Calu3 (cell line): ENCODE results near the gene SLC17A1. TPM values are rescaled to one million over a fixed set of nuclear protein-coding genes. Genes with fewer than 3 reads are reported as not detected.
A peak's percentile ranks its signal among the peaks of the same experiment; 100 is the strongest.

Experiments
- BruUV-seq: library from RNA; stranded (reverse); fragments of 400-500 nt; replicated peaks from 2 replicates; lab custom pipeline; 2021; lab: Mats Ljungman, UMichigan
- CTCF ChIA-PET: fragments of 300-600 bp; sonication (Branson Sonifier 250); formaldehyde crosslinking; loops from one replicate; lab custom pipeline; 2022; ENCODE audit warnings: antibody characterized with exemption; lab: Charles Lee
- DNase-seq: peaks from one replicate; pipeline ENCODE4 v3.0.0; 2022
- H3K27ac Mint-ChIP-seq: one replicate; pipeline ENCODE4 v1.8.0; 2022; ENCODE audit warnings: mixed read lengths; ENCODE audit not compliant: unreplicated experiment
- H3K27me3 Mint-ChIP-seq: one replicate; pipeline ENCODE4 v1.8.0; 2022; ENCODE audit warnings: mixed read lengths; ENCODE audit not compliant: unreplicated experiment
- H3K36me3 Mint-ChIP-seq: one replicate; pipeline ENCODE4 v1.8.0; 2022; ENCODE audit warnings: mild to moderate bottlenecking, moderate library complexity, mixed read lengths; ENCODE audit not compliant: insufficient read depth, unreplicated experiment
- H3K4me1 Mint-ChIP-seq: one replicate; pipeline ENCODE4 v1.8.0; 2022; ENCODE audit warnings: mild to moderate bottlenecking, low read depth, mixed read lengths; ENCODE audit not compliant: unreplicated experiment
- H3K4me3 Mint-ChIP-seq: one replicate; pipeline ENCODE4 v1.8.0; 2022; ENCODE audit warnings: mild to moderate bottlenecking, low read depth, moderate library complexity, mixed read lengths; ENCODE audit not compliant: unreplicated experiment
- H3K9me3 Mint-ChIP-seq: one replicate; pipeline ENCODE4 v1.8.0; 2022; ENCODE audit warnings: low read depth, mixed read lengths; ENCODE audit not compliant: unreplicated experiment
- CTCF ChIP-seq: fragments of 200-600 bp; IDR thresholded peaks from one replicate; pipeline ENCODE4 v1.8.0; 2022; ENCODE audit warnings: antibody characterized with exemption; ENCODE audit not compliant: unreplicated experiment
- intact Hi-C: fragments of 100-400 bp; cut with micrococcal nuclease; formaldehyde crosslinking; loops from one replicate; pipeline ENCODE4 v1.10.0; 2022; ENCODE audit not compliant: unreplicated experiment
- total RNA-seq: library from RNA; stranded (reverse); gene quantifications from 2 replicates; pipeline ENCODE4 v1.2.3, GENCODE V29; 2022

The SLC17A1 gene
- total RNA-seq, 1 experiment from 2014 or later: not detected

- Mint-ChIP-seq H3K4me1 (peaks cover 17% of the 10 kb centered on the region), H3K36me3 (no peaks in the 10 kb centered on the region), H3K27me3 (no peaks in the 10 kb centered on the region), H3K27ac (no peak overlapping the region), H3K4me3 (no peak overlapping the region), H3K9me3 (no peaks in the 10 kb centered on the region)
- TF ChIP-seq CTCF: no peak
- intact Hi-C loops: loop anchor here (5.0 kb wide), 1 partner anchor 111 kb away; no protein-coding TSS in a partner anchor
- CTCF ChIA-PET: interaction anchor here (0.8 kb wide), 1 partner anchor 81 kb away, joined by 3 read pairs; no protein-coding TSS in a partner anchor
- DNase-seq: no peak
- no TSS peak for BruUV-seq
Measured at GRCh38 chr6:25833136-25833535, 1.3 kb upstream of the SLC17A1 start.

- Mint-ChIP-seq H3K36me3 (no peaks in the 10 kb centered on the region), H3K9me3 (no peaks in the 10 kb centered on the region), H3K27me3 (no peaks in the 10 kb centered on the region), H3K27ac (peak overlapping the region; percentile 0), H3K4me1 (peaks cover 17% of the 10 kb centered on the region), H3K4me3 (no peak overlapping the region)
- no peak for DNase-seq
- no TSS peak for BruUV-seq
- intact Hi-C loops: loop anchor here (5.0 kb wide), 1 partner anchor 110 kb away; no protein-coding TSS in a partner anchor
- TF ChIP-seq CTCF: no peak
- CTCF ChIA-PET: interaction anchor here (0.8 to 1.5 kb wide), 3 partner anchors 10 to 114 kb away, joined by 3 to 8 read pairs (median 3); no protein-coding TSS in a partner anchor
Measured at GRCh38 chr6:25832670-25833069, 818 bp upstream of the SLC17A1 start.

- Mint-ChIP-seq H3K27me3 (no peaks in the 10 kb centered on the region), H3K36me3 (no peaks in the 10 kb centered on the region), H3K4me1 (peaks cover 17% of the 10 kb centered on the region), H3K27ac (peak overlapping the region; percentile 0), H3K9me3 (no peaks in the 10 kb centered on the region), H3K4me3 (no peak overlapping the region)
- no peak for DNase-seq
- intact Hi-C loops: loop anchor here (5.0 kb wide), 1 partner anchor 110 kb away; no protein-coding TSS in a partner anchor
- CTCF ChIA-PET: interaction anchor here (0.8 to 1.5 kb wide), 3 partner anchors 9 to 114 kb away, joined by 3 to 8 read pairs (median 3); no protein-coding TSS in a partner anchor
- TF ChIP-seq CTCF: no peak
- BruUV-seq: no TSS peak
Measured at GRCh38 chr6:25832307-25832662, 433 bp upstream of the SLC17A1 start.

- BruUV-seq: no TSS peak
Measured at GRCh38 chr6:25830458-25830857, 1.4 kb downstream of the SLC17A1 start.

More at GRCh38 chr6:25830458-25830857, 1.4 kb downstream of the SLC17A1 start:
- H3K27ac Mint-ChIP-seq: no peak overlapping the region
- CTCF ChIA-PET: no interaction called here
- peaks cover 17% of the 10 kb centered on the region for H3K4me1 Mint-ChIP-seq
- H3K9me3 Mint-ChIP-seq: no peaks in the 10 kb centered on the region
- no peak for DNase-seq
- no peak overlapping the region for H3K4me3 Mint-ChIP-seq
- H3K27me3 Mint-ChIP-seq: no peaks in the 10 kb centered on the region
- intact Hi-C loops: loop anchor here (5.0 kb wide), 1 partner anchor 108 kb away; no protein-coding TSS in a partner anchor
- H3K36me3 Mint-ChIP-seq: no peaks in the 10 kb centered on the region
- no peak for TF ChIP-seq CTCF
